Measurements from ENCODE around the gene UPF2.

Gene UPF2

GRCh38 chr10:12081879-12082557, 39.4 kb upstream of the UPF2 start:
- Histone ChIP-seq H3K9ac (ENCODE audit: low read length) (no peak overlapping the region), H3K9me2 (replicated peaks; ENCODE audit: insufficient read depth, low read length) (no peaks in the 10 kb centered on the region), H3K27ac (ENCODE audit: low read length) (no peak overlapping the region), H2AFZ (ENCODE audit: low read length) (no peak overlapping the region), H3K36me3 (replicated peaks; ENCODE audit: insufficient read depth, low read length) (no peaks in the 10 kb centered on the region), H3K4me2 (ENCODE audit: low read depth, low read length) (no peak overlapping the region), H3K27me3 (replicated peaks; ENCODE audit: insufficient read depth, low read length) (no peaks in the 10 kb centered on the region), H4K20me1 (ENCODE audit: insufficient read depth, low read length) (no peaks in the 10 kb centered on the region), H3F3A (ENCODE audit: insufficient read depth, low read length) (no peaks in the 10 kb centered on the region), H3K4me1 (ENCODE audit: low read length) (no peaks in the 10 kb centered on the region), H3K79me2 (ENCODE audit: low read length) (no peaks in the 10 kb centered on the region), H3K9me3 (replicated peaks; ENCODE audit: insufficient read depth, low read length) (no peaks in the 10 kb centered on the region), H3K4me3 (ENCODE audit: low read length) (no peak overlapping the region)
- TF ChIP-seq EZH2 (optimal IDR thresholded peaks at IDR 0.05; ENCODE audit: low read depth, low read length) (no peak), EZH2phosphoT487 (IDR thresholded peaks at IDR 0.05; ENCODE audit: low read length) (no peak), CTCF (IDR thresholded peaks at IDR 0.05; ENCODE audit: low read length) (no peak)
- no peak for DNase-seq

- no peak overlapping the region for H3K4me3 ChIP-seq (ENCODE audit: low read length)
- H3F3A ChIP-seq (ENCODE audit: insufficient read depth, low read length): no peaks in the 10 kb centered on the region
- H3K27ac ChIP-seq (ENCODE audit: low read length): no peak overlapping the region
- no peaks in the 10 kb centered on the region for H3K9me2 ChIP-seq (replicated peaks; ENCODE audit: insufficient read depth, low read length)
- no peaks in the 10 kb centered on the region for H3K27me3 ChIP-seq (replicated peaks; ENCODE audit: insufficient read depth, low read length)
- H3K36me3 ChIP-seq (replicated peaks; ENCODE audit: insufficient read depth, low read length): no peaks in the 10 kb centered on the region
- no peak overlapping the region for H2AFZ ChIP-seq (ENCODE audit: low read length)
- H3K4me2 ChIP-seq (ENCODE audit: low read depth, low read length): no peak overlapping the region
- H3K79me2 ChIP-seq (ENCODE audit: low read length): no peaks in the 10 kb centered on the region
- DNase-seq: no peak
- no peak for TF ChIP-seq EZH2phosphoT487 (IDR thresholded peaks at IDR 0.05; ENCODE audit: low read length)
- no peak for TF ChIP-seq CTCF (IDR thresholded peaks at IDR 0.05; ENCODE audit: low read length)
- no peak for TF ChIP-seq EZH2 (optimal IDR thresholded peaks at IDR 0.05; ENCODE audit: low read depth, low read length)
- no peaks in the 10 kb centered on the region for H3K9me3 ChIP-seq (replicated peaks; ENCODE audit: insufficient read depth, low read length)
- no peak overlapping the region for H3K9ac ChIP-seq (ENCODE audit: low read length)
- H4K20me1 ChIP-seq (ENCODE audit: insufficient read depth, low read length): no peaks in the 10 kb centered on the region
- H3K4me1 ChIP-seq (ENCODE audit: low read length): no peaks in the 10 kb centered on the region
Measured at GRCh38 chr10:12081470-12081869, 38.9 kb upstream of the UPF2 start.

- no peak for DNase-seq
- TF ChIP-seq EZH2 (optimal IDR thresholded peaks at IDR 0.05; ENCODE audit: low read depth, low read length) (no peak), EZH2phosphoT487 (IDR thresholded peaks at IDR 0.05; ENCODE audit: low read length) (no peak), CTCF (IDR thresholded peaks at IDR 0.05; ENCODE audit: low read length) (no peak)
- Histone ChIP-seq H3K9me3 (replicated peaks; ENCODE audit: insufficient read depth, low read length) (no peaks in the 10 kb centered on the region), H3K79me2 (ENCODE audit: low read length) (no peaks in the 10 kb centered on the region), H3K4me3 (ENCODE audit: low read length) (no peak overlapping the region), H3K4me1 (ENCODE audit: low read length) (no peaks in the 10 kb centered on the region), H4K20me1 (ENCODE audit: insufficient read depth, low read length) (no peaks in the 10 kb centered on the region), H2AFZ (ENCODE audit: low read length) (no peak overlapping the region), H3K9ac (ENCODE audit: low read length) (no peak overlapping the region), H3K9me2 (replicated peaks; ENCODE audit: insufficient read depth, low read length) (no peaks in the 10 kb centered on the region), H3K4me2 (ENCODE audit: low read depth, low read length) (no peak overlapping the region), H3K27ac (ENCODE audit: low read length) (no peak overlapping the region), H3K27me3 (replicated peaks; ENCODE audit: insufficient read depth, low read length) (no peaks in the 10 kb centered on the region), H3K36me3 (replicated peaks; ENCODE audit: insufficient read depth, low read length) (no peaks in the 10 kb centered on the region), H3F3A (ENCODE audit: insufficient read depth, low read length) (0 out of 2 replicates have a peak, but pooled peaks cover 9% of the 10 kb centered on the region)
Measured at GRCh38 chr10:12077580-12078180, 35.1 kb upstream of the UPF2 start.
